NCI-H1436 (cell line): ENCODE measurements around the gene LSR.

Experiments used
- DNase-seq: peaks from one replicate; lab custom pipeline; 2025; lab: John Stamatoyannopoulos, UW

The LSR gene

DNA sequence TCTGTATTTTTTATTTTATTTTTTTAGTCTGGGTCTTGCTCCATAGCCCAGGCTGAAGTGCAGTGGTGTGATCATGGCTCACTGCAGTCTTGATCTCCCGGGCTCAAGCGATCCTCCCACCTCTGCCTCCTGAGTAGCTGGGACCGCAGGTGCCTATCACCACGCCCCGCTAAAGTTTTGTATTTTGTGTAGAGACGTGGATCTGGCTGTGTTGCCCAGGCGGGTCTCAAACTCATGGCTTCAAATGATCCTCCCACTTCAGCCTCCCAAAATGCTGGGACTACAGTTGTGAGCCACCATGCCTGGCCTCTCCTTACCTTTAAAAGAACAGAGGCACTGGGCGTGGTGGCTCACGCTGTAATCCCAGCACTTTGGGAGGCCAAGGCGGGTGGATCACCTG, 38.9 kb downstream of the LSR start:
- no peak for DNase-seq

DNA sequence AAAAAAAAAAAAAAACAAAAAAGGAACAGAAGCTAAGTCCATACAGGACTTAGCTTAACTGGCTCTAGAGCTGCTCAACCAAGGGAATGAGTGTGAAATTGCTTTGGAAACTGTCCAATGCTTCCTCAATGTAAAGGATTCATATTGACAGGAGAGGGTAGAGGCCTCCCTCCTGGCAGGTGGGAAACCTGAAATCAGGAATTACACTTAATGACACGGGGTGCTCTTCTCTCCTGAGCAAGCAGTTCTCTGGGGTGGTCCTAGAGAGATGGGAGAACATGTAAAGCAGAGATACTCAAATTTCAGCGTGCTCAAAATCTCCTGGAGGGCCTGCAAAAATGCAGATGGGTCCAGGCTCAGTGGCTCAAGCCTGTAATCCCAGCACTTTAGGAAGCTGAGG, 39.5 kb downstream of the LSR start:
- no peak for DNase-seq

- DNase-seq: no peak
Measured at GRCh38 chr19:35288906-35289305, 40.1 kb downstream of the LSR start.

GRCh38 chr19:35290381-35291127, 41.8 kb downstream of the LSR start:
- DNase-seq: no peak

- no peak for DNase-seq
Measured at GRCh38 chr19:35291259-35291658, 42.5 kb downstream of the LSR start.

GRCh38 chr19:35291916-35292315, 43.1 kb downstream of the LSR start, which contains the start of gene MAG:
TSS of gene MAG (plus strand) at chr19:35292161. CDS start at chr19:35295409, 3,248 bp downstream.
- no peak for DNase-seq

DNA sequence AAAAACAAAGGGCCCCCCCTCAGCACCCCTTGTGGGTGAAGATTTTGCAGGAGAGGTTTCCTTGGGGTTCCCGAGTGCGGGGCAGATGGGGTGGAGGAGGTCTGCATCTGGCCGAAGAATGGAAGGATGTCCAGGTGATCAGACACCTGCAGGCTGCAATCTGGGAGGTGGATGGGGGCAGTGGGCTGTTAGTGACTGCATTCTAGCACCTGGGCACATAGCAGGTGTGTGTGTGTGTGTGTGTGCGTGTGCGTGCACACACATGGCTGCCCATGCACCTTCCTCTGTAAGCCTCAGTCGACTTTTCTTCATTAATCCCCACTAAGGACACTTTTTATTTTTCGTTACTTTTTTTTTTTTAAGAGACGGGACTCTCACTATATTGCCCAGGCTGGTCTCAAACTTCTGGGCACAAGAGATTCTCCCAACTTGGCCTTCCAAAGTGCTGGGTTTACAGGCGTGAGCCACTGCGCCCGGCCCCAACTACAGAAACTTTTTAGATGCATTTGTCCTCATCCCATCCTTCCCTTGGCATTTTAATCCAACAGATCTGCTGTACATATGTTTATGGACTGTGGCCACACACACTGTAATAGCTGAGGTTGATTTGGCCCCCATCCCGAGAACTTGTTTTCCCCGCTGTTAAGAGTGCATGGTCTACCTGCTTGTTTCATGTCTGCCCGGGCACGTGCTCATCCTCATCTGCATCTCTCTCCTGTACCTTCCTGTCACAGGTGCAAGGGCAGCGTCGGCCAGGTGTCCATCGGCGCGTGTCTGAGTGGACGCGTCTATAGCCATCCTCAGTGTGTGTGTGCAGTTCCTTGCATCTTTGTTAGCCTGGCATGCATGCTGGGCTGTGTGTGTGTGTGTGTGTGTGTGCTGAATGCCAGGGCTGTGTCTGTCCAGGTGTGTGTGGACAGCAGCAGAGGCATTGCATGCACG, 43.9 kb downstream of the LSR start:
- DNase-seq: no peak

DNA sequence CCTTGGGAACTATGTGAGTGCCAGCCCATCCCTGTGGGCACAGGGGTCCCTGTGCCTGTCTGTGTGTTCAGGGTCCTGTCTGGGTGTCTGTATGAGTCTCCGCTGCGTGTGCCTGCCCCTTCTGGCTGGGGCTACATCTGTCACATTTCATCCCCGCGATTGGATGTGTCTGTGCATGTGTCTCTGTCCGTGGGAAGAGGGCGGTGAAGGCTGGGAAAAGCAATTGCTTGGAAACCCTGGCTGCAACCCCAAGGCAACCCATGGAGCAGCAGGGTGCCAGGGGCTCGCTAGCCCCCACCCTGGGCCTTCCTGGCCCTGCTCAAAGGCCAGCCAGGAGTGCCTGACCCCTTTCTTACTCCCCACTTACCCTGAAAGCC, 44.5 kb downstream of the LSR start:
- no peak for DNase-seq

GRCh38 chr19:35293808-35294207, 45.0 kb downstream of the LSR start:
- no peak for DNase-seq

DNA sequence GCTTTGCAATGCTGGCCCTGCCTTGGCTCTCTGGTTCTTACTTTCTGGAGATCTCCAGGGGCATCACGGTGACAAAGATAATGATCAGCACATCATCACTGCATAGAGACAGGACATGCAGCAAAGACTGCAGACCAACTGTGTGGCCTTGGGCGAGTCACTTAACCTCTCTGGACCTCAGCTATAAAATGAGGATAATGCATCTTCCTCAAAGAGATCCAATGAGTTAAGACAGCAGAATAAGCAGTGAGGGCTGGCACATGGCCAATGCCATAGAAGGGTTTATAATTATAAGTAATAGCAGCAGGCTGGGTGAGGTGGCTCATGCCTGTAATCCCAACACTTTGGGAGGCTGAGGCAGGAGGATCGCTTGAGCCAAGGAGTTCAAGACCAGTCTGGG, 45.5 kb downstream of the LSR start:
- DNase-seq: no peak

DNA sequence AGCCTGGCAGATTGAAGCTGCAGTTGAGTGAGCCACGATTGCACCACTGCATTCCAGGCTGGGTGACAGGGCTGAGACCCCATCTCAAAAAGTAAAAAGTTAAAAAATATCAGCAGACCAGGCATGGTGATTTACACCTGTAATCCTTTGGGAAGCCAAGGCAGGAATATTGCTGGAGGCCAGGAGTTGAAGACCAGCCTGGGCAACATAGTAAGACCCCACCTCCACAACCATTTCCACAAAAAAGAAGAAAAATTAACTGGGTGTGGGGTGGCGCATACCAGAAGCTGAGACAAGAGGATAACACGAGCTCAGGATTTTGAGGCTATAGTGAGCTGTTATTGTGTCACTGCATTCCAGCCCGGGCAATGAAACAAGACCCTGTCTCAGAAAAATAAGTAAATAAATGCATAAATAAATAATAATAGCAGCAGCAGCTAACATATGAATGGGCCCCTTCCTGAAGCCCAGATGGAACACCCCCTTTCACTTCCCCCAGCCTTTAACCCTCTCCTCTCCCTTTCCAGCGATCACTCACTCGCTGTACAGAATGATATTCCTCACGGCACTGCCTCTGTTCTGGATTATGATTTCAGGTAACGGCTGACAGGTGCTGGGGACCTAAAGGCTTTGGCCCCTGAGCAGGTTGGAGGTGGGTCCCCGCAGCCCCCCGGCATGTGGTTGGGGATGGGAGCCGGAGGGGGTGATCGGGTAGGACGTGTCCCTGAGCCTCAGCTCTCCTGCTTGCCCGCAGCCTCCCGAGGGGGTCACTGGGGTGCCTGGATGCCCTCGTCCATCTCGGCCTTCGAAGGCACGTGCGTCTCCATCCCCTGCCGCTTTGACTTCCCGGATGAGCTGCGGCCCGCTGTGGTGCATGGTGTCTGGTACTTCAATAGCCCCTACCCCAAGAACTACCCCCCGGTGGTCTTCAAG, 46.3 kb downstream of the LSR start:
- DNase-seq: no peak

- DNase-seq: no peak
Measured at GRCh38 chr19:35295792-35296462, 47.1 kb downstream of the LSR start.

DNA sequence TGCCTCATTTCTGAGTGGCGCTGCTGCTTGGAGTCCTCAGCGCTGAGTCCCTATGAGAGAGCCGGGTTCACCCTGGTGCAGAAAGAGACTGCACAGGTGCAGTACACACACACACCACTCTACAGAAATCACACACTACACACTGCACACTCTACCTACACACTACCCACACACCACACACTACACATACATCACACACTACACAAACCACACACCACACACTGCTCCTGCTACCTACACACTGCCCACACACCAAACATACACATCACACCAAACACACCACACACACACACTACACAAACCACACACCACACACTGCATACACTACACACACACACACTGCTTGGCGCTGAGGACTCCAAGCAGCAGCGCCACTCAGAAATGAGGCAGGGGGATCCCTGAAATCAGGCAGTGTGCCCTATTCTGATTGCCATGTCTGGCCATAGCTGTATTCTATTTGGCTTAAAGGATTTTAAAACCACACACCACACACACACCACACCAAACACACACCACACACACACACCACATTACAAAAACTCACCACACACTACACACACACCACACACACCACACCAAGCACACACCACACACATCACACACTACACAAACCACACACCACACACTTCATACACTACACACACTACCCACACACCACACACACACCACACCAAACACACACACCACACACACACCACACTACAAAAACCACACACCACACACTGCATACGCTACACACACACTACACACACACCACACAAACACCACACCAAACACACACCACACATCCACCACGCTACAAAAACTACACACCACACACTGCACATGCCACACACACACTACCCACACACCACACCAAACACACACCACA, 48.1 kb downstream of the LSR start:
- no peak for DNase-seq

- DNase-seq: no peak
Measured at GRCh38 chr19:35297515-35297848, 48.7 kb downstream of the LSR start.

DNA sequence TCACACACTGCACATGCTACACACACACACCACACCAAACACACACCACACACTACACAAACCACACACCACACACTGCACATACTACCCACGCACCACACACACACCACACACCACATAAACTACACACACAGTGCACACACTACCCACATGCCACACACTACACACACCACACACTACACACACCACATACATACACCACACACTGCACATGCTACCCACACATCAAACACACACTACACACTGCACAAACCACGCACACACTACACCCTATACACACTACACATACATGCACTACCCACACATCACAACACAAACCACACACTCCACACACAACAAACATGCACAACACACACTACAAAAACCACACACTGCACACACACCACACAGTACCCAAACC, 49.1 kb downstream of the LSR start:
- no peak for DNase-seq

DNA sequence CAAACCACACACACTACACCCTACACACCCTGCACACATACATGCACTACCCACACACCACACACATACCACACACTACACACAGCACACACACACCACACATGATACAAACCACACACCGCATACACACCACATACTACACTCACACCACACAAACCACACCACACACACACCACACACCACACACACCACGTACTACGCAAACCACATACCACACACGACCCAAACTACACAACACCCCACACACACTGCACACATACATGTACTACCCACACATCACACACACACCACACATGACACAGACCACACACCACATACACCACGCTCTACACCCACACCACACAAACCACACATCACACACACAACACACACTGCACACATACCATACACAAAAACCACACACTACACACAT, 49.8 kb downstream of the LSR start:
- no peak for DNase-seq

GRCh38 chr19:35299523-35300338, 50.9 kb downstream of the LSR start:
- no peak for DNase-seq

GRCh38 chr19:35300339-35300649, 51.5 kb downstream of the LSR start:
- no peak for DNase-seq

- DNase-seq: no peak
Measured at GRCh38 chr19:35301961-35302360, 53.2 kb downstream of the LSR start.

DNA sequence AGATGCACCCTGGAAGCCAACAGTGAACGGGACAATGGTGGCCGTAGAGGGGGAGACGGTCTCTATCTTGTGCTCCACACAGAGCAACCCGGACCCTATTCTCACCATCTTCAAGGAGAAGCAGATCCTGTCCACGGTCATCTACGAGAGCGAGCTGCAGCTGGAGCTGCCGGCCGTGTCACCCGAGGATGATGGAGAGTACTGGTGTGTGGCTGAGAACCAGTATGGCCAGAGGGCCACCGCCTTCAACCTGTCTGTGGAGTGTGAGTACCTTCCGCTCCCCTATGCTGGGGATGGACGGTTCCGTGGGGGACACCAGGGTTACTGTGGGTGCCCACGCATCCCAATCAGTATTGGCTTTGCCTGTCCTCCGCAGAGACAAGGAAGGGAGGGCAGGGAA, 53.6 kb downstream of the LSR start:
- DNase-seq: no peak
